Measurements from ENCODE around the gene CCBE1.
A peak's percentile ranks its signal among the peaks of the same experiment; 100 is the strongest.

The CCBE1 gene

DNA sequence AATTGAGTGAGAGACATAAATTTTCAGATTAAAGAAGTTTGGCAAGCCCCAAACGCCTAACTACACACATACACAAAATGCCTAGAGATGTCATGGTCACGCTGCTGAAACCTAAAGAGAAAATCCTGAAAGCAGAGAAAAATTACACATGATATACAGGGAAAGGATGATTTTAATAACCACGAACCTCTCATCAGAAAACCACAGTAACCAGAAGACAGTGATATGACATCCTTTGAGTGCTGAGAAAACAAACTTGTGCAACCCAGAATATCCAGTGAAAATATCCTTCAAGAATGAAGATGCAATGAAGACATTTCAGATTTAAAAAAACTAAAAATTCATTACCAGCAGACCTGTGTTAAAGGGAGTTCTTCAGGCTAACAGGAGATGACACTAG, 215.8 kb downstream of the CCBE1 start:
- no peak for DNase-seq

- no peak for DNase-seq
Observed at GRCh38 chr18:59479776-59480175, 217.4 kb downstream of the CCBE1 start.

GRCh38 chr18:59478591-59478990, 218.6 kb downstream of the CCBE1 start:
- no peak for DNase-seq

DNA sequence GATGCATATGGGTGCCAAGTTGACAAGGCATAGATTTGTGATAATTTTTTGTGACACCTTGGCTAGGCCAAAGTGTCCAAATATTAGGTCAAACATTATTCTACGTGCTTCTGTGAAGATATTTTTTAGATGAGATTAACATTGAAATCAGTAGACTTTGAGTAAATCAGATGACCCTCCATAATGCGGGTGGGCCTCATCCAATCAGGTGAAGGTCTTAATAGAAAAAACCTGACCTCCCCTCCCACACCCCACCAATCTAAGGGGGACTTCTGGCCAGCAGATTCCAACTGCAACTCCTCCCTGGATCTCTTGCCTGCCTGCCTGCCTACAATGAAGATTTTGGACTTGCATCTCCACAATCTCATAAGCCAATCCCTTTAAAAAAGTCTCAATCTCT, 219.4 kb downstream of the CCBE1 start:
- no peak for DNase-seq

DNA sequence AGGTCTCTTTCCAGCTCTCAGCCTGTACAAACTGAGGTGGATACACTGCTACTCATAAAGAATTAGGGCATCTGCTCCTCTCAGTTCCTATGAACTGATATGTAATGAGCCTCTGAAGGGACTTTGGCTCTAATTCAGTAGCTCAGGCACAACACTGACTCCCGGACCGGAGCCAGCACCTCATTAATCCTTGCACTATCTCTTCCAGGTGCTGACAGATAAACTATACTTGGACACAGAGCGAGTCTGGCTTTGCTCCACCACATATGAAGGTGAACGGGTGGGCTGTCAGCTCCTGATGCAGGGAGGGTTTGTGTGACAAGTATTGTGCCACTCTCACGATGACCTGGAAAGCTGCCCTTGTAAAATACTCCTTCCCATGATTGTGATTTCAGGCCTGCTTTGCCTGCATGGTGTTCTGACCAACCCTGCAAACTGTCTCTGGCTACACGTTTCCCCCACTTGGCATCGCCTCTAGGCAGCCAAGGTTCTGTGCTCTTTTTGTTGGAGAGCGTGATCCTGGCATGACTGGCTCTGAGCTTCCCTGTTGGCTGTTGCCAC, 226.6 kb downstream of the CCBE1 start:
- no peak for DNase-seq

- no peak for DNase-seq
Observed at GRCh38 chr18:59469463-59470180, 227.6 kb downstream of the CCBE1 start.

DNA sequence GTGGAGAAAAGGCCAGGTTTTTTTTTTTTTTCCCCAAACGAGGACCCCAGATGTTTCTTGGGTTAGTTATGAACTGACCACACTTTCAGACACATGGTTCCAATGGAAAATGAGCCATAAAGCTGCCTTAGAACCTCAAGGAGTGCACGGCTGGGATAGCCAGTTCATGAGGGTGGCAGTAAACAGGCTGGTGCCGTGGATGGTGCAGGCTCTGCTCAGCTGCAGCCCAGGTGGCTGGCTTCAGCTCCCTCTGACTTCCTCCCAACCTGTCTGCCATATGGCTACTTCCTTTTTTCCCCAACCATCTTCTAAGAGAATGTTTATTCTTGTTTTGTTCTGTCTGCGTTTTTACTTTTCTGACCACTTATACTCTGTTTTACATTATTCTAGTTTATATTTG, 228.4 kb downstream of the CCBE1 start:
- DNase-seq, result peak in 1 of 2 experiments; percentile 10

GRCh38 chr18:59467497-59467896, 229.7 kb downstream of the CCBE1 start:
- no peak for DNase-seq

GRCh38 chr18:59466980-59467379, 230.2 kb downstream of the CCBE1 start:
- DNase-seq, result no peak

GRCh38 chr18:59464486-59464885, 232.7 kb downstream of the CCBE1 start:
- no peak for DNase-seq

- DNase-seq, result no peak
Observed at GRCh38 chr18:59461171-59461570, 236.1 kb downstream of the CCBE1 start.

DNA sequence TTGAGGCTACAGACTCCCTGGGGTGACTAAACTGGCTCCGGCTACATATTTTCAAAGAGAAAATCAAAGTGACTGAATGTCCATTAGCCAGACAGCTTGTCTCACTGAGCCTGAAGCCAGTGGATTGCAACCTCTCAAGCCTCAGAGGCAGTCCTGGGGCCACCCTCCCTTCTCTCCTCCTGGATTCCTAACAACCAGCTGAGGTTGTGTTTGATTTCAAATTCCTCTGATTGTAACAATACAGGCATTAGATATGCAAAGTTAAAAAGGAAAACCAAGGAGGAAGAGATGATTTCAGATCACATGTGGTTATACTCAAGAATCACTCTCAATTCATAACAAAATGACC, 237.2 kb downstream of the CCBE1 start:
- no peak for DNase-seq

DNA sequence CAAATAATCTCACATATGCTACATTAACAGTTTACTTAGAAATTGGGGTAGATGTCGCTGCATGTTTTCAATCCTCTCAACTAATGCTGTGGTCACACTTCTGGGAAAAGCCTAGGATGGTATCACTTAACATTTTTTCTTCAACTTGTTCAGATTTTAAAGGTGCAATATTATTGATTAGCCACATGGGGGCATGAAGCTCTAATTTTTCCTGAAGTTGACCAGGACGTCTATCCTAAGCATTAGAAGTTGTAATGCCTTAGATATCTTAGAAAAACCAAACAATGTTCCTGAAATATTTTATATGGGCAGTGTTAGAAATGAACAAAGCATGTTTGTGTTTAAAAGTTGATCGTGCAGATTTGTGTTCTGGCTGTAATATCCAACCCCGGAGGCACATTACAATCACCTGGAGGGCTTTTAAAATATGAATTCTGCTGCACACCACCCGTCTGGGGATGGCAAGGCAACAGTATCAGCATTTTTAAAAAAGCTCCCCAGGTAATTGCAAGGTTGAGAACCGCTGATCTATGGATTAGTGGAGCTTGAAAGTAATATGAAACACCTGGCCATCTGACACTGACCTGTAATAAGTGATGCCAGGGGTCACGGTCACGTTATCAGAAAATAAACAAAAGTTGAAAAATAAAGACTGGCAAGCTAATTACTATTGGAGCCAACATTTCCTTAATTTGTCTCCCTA, 237.7 kb downstream of the CCBE1 start:
- DNase-seq, result peak in 1 of 2 experiments; percentile 43

GRCh38 chr18:59458575-59458974, 238.6 kb downstream of the CCBE1 start:
- no peak for DNase-seq

DNA sequence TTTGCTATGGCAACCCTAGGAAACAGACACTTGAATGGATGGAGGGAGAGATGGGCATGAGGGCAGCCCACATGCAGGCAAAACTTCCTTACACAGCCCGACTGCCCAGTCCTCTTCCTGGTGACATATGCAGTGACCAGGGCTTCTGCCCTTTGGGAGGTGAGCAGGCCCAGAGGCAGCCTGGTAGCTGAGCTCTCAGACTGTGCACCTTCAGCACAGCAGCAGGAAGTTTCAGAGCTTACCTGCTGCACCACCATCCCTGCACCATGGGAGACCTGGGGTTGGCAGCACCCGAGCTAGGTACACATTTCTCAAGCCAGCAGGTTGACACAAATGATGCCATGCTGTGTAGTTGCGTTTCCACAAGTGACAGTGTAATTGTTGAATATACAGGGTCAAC, 240.6 kb downstream of the CCBE1 start:
- DNase-seq, result no peak

DNA sequence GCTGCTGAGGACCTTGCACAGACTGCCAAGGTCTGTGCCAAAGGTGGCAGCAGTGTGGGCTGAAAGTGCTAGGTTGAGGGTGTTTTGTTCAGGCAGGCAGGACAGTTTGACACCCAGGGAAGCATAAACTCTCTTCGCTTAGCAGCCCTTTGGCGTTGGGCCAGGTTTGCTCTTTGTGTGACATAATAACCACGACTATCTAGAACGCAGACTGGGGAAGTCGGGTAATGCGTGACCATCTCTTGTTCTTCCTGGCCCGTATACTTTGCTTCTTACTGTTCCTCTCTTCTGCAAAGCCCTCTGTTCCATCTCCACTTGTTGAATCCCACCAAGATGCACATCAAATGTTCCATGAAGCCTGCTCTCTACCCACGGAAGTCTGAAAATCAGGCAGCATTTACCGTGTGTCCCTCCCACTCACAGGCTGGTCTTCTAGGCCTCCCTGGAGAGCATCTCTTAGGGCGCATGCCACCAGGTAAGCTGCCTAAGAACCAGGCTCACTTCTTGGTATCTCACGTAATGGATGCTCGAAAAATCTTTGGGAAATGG, 241.4 kb downstream of the CCBE1 start:
- peak in 1 of 2 experiments; percentile 3 for DNase-seq

DNA sequence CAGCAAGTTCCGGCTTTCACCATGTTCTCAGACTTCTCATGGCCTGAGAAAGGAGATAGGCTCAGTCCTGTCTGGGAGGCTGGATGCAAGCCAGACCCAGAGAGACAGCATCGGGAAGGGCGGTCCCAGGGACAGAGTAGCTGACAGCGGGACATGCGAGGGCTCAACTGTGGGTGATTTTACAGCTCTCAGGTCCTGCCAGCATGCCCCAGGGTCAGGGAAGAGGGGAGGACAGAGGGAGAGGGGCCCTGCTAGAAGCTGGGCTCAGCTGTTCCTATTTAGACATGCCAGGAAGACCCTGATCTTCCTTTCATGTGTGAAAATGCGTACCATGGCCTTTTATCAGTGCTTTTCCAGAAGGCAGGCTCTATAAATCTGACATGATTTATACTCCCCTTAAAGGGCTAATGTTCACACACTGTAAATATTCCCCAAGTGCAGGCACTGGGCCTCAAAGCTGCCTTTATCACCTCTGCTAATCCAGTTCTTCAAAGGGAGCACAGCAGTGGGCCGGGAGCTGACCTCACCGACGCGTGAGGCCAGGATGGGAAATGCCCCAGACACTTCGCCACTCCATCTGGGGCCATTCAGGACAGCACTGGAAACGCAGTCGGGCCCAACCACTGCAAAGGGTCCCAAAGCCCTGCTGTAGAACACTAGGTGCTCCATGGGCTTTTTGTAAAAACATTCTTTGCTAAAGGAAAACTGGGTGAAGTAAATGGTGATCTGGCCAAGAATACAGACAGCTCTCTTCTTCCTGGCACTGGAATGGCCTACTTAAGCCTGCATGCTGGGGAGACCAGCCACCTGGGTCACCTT, 242.1 kb downstream of the CCBE1 start:
- no peak for DNase-seq

GRCh38 chr18:59453468-59453961, 243.7 kb downstream of the CCBE1 start:
- DNase-seq, result no peak

DNA sequence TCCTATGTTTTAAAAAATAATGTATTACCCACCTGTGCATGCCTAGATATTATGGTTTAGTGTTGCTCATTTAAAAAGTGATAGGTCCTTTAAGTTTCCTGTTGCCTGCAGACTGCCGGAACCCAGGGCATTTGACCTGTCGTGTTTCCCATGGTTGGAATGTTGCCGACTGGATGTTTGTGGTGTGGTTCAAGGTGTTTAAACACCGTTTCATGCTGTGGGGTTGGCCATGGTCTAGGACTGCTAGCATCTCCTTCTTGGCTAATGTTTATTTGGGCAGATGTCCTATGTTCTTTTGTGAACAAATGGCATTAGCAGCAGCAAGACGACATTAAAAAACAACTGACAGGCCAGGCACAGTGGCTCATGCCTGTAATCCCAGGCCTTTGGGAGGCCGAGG, 245.3 kb downstream of the CCBE1 start:
- no peak for DNase-seq

GRCh38 chr18:59451073-59451472, 246.2 kb downstream of the CCBE1 start:
- no peak for DNase-seq

DNA sequence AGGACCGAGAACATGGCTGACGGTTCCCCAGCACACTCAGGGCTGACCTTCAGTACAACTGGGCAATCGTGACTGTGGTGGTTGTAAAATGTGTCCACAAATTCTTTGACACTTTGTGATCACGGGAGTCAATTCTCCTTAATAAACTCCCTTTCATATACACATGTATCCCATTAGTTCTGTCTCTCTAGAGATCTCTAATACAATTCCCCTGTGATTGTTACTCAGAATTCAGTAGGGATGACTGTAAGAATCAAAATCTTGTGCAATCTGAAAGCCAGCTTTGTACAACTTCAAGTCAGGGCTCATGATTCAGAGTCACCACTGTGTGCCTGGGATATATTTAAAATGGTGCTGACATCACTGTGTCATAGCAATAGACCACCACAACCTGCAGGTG, 248.7 kb downstream of the CCBE1 start:
- no peak for DNase-seq

DNA sequence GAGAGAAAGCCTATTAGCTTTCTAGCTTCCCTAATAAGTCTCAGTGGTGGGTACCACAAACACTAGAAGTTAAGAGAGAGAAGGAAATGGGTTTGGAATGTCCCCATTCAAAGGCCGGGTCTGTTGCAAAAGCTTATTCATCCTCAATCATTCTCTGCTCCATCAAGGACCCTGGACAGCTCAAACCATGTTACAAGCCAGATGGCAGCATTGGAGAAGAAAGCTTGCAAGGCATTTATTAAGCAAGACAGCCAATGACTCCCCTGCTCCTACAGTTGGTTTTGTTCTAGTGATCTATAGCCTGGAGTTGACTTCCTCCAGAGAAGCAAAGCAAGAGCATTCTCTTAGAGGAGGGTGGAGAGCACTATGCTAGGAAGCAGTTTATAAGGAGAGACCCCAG, 251.2 kb downstream of the CCBE1 start:
- DNase-seq, result peak in 1 of 2 experiments; percentile 11

Data from NCI-H524 (cell line).